ENCODE results near the gene LDLRAP1. TPM values are rescaled to one million over a fixed set of nuclear protein-coding genes. Genes with fewer than 3 reads are reported as not detected.

Gene LDLRAP1
- total and polyA plus RNA-seq, 2 donors (not counting 1 experiment from before 2014, with no cell fraction given) = 7.3 to 21.0 TPM

GRCh38 chr1:25566176-25566729 lies 22.8 kb downstream of the LDLRAP1 start:
- no peak for DNase-seq (ENCODE audit: low read depth in 2 of 2)
- H3K36me3 ChIP-seq (ENCODE audit: control insufficient read depth, insufficient read depth, low read length) = peaks cover 9% of the 10 kb centered on the region
- H3K4me3 ChIP-seq (replicated peaks in 1 of 4; ENCODE audit: control extremely low read depth in 1 of 4, insufficient read depth in 1 of 4, low read depth in 3 of 4, low read length in 4 of 4) = no peak overlapping the region
- H3K4me2 ChIP-seq (ENCODE audit: extremely low read depth, insufficient read depth, low read length) = no peak overlapping the region
- H3K27me3 ChIP-seq (ENCODE audit: control insufficient read depth, insufficient read depth, low read length) = no peaks in the 10 kb centered on the region
- H2AFZ ChIP-seq (ENCODE audit: low read length) = no peak overlapping the region
- no peaks in the 10 kb centered on the region for H3K79me2 ChIP-seq (ENCODE audit: control insufficient read depth, insufficient read depth, low read length)
- no peaks in the 10 kb centered on the region for H4K20me1 ChIP-seq (ENCODE audit: control insufficient read depth, extremely low read depth, insufficient read depth, low read length)
- no peak for TF ChIP-seq EZH2 (IDR thresholded peaks at IDR 0.05; ENCODE audit: low read length, missing control alignments)
- no peak for TF ChIP-seq CTCF (conservative IDR thresholded peaks at IDR 0.05 in 1 of 2, IDR thresholded peaks at IDR 0.05 in 1 of 2; ENCODE audit: low read depth in 1 of 2, low read length in 2 of 2)
- no peaks in the 10 kb centered on the region for H3K9me3 ChIP-seq (ENCODE audit: control insufficient read depth, insufficient read depth, low read depth, low read length)
- no peak overlapping the region for H3K9ac ChIP-seq (ENCODE audit: insufficient read depth, low read length)
- peaks cover 33% of the 10 kb centered on the region for H3K4me1 ChIP-seq (ENCODE audit: control insufficient read depth, extremely low read depth, insufficient read depth, low read length)
- peak overlapping the region; percentile 83 for H3K27ac ChIP-seq (ENCODE audit: insufficient read depth, low read length)

GRCh38 chr1:25566730-25567341 lies 23.4 kb downstream of the LDLRAP1 start:
- peak; percentile 67 to 86 for DNase-seq (ENCODE audit: low read depth in 2 of 2)

GRCh38 chr1:25567710-25568089 lies 24.3 kb downstream of the LDLRAP1 start:
- no peak overlapping the region for H3K9ac ChIP-seq (ENCODE audit: insufficient read depth, low read length)
- no peak overlapping the region for H3K4me3 ChIP-seq (replicated peaks in 1 of 4; ENCODE audit: control extremely low read depth in 1 of 4, insufficient read depth in 1 of 4, low read depth in 3 of 4, low read length in 4 of 4)
- no peaks in the 10 kb centered on the region for H4K20me1 ChIP-seq (ENCODE audit: control insufficient read depth, extremely low read depth, insufficient read depth, low read length)
- H3K4me1 ChIP-seq (ENCODE audit: control insufficient read depth, extremely low read depth, insufficient read depth, low read length) = peaks cover 33% of the 10 kb centered on the region
- H3K4me2 ChIP-seq (ENCODE audit: extremely low read depth, insufficient read depth, low read length) = peak overlapping the region; percentile 7
- peak overlapping the region; percentile 83 for H3K27ac ChIP-seq (ENCODE audit: insufficient read depth, low read length)
- no peaks in the 10 kb centered on the region for H3K9me3 ChIP-seq (ENCODE audit: control insufficient read depth, insufficient read depth, low read depth, low read length)
- TF ChIP-seq EZH2 (IDR thresholded peaks at IDR 0.05; ENCODE audit: low read length, missing control alignments) = no peak
- TF ChIP-seq CTCF (conservative IDR thresholded peaks at IDR 0.05 in 1 of 2, IDR thresholded peaks at IDR 0.05 in 1 of 2; ENCODE audit: low read depth in 1 of 2, low read length in 2 of 2) = no peak
- no peak overlapping the region for H2AFZ ChIP-seq (ENCODE audit: low read length)
- peaks cover 6% of the 10 kb centered on the region for H3K36me3 ChIP-seq (ENCODE audit: control insufficient read depth, insufficient read depth, low read length)
- H3K27me3 ChIP-seq (ENCODE audit: control insufficient read depth, insufficient read depth, low read length) = no peaks in the 10 kb centered on the region
- DNase-seq (ENCODE audit: low read depth in 2 of 2) = no peak
- no peaks in the 10 kb centered on the region for H3K79me2 ChIP-seq (ENCODE audit: control insufficient read depth, insufficient read depth, low read length)

More at GRCh38 chr1:25566730-25567341, 23.4 kb downstream of the LDLRAP1 start:
- H3K27me3 ChIP-seq (ENCODE audit: control insufficient read depth, insufficient read depth, low read length) = no peaks in the 10 kb centered on the region
- peaks cover 33% of the 10 kb centered on the region for H3K4me1 ChIP-seq (ENCODE audit: control insufficient read depth, extremely low read depth, insufficient read depth, low read length)
- peak overlapping the region; percentile 77 for H3K4me2 ChIP-seq (ENCODE audit: extremely low read depth, insufficient read depth, low read length)
- H3K79me2 ChIP-seq (ENCODE audit: control insufficient read depth, insufficient read depth, low read length) = no peaks in the 10 kb centered on the region
- H3K4me3 ChIP-seq (replicated peaks in 1 of 4; ENCODE audit: control extremely low read depth in 1 of 4, insufficient read depth in 1 of 4, low read depth in 3 of 4, low read length in 4 of 4) = no peak overlapping the region
- TF ChIP-seq CTCF (conservative IDR thresholded peaks at IDR 0.05 in 1 of 2, IDR thresholded peaks at IDR 0.05 in 1 of 2; ENCODE audit: low read depth in 1 of 2, low read length in 2 of 2) (peak in 1 of 2 donors; percentile 12), EZH2 (IDR thresholded peaks at IDR 0.05; ENCODE audit: low read length, missing control alignments) (no peak)
- H3K36me3 ChIP-seq (ENCODE audit: control insufficient read depth, insufficient read depth, low read length) = peaks cover 9% of the 10 kb centered on the region
- no peaks in the 10 kb centered on the region for H3K9me3 ChIP-seq (ENCODE audit: control insufficient read depth, insufficient read depth, low read depth, low read length)
- peak overlapping the region; percentile 83 for H3K27ac ChIP-seq (ENCODE audit: insufficient read depth, low read length)
- H3K9ac ChIP-seq (ENCODE audit: insufficient read depth, low read length) = peak overlapping the region; percentile 62
- no peaks in the 10 kb centered on the region for H4K20me1 ChIP-seq (ENCODE audit: control insufficient read depth, extremely low read depth, insufficient read depth, low read length)
- peak overlapping the region; percentile 53 for H2AFZ ChIP-seq (ENCODE audit: low read length)

Measured in fibroblast of lung (primary cell).